ENCODE measurements around the gene FNDC10.
"Not testable (repeated sequence)": the region's sequence is repeated elsewhere in the genome, so short reads cannot be mapped to it uniquely, and the experiment has no call there.

The FNDC10 gene

DNA sequence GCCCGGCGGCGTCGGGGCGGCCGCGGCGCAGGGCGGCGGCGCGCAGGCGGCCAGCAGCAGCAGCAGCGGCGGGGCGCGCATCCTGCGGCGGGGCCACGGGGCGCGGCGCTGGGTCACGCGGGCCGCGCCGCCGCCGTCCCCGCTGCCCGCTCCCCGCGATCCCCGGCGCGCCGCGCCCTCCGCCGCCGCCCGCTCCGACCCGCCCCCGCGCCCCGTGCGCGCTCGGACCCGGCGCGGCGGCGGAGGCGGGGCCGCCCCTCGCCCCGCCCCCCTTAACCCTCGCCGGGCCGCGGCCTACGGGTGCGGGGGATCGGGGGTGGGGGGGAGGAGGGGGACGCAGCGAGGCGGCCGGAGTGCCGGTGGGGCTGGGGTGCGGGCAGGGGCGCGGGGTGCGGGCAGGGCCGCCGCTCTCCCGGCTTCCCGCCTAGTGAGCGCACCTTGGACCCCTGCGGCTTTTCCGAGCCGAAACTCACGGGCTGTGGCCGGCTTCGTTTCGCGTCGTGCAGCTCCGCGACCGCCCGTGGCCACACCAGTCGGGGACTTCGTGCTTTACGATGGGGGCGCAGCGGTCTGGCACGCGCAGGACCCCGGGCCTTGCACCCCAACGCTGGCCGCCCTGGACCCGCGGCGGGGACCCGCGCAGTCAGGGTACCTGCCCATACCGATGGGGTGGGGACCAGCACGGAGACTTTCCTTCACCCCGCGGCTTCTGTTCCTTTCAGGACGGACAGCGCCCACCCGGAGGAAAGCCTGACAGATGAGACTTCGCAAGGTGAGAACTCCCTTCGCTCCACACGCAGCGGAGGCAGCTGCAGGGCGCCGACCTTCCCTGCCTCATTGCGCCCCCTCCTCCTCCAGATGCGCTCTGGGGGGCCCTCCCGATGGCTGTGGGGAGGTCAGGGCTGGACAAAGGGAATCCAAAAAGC lies at the start of gene FNDC10:
FNDC10 (minus strand) TSS at position 201 of the 926 bp plus-strand sequence; CDS start at position 81, 120 bp downstream.
- DNase-seq, result no peak

DNA sequence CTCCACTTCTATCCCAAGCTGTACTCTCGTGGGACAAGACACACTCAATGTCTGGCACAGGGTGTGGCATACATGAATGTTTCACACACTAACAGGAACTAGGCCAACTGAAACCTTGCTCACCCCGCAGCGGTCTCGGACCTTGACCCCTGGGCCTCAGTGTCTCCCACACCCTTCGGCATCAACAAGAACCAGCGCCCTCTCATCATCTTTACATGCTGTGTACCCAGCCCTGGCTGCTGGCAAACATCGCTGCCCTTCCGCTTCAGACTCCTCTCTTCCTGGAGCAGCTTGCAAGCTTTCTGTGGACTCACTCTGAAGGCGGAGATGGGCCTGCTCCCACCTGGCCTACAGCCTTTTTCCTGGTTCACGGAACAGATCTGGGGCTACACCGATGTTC lies 48.3 kb upstream of the FNDC10 start:
- not testable (repeated sequence) for DNase-seq

DNA sequence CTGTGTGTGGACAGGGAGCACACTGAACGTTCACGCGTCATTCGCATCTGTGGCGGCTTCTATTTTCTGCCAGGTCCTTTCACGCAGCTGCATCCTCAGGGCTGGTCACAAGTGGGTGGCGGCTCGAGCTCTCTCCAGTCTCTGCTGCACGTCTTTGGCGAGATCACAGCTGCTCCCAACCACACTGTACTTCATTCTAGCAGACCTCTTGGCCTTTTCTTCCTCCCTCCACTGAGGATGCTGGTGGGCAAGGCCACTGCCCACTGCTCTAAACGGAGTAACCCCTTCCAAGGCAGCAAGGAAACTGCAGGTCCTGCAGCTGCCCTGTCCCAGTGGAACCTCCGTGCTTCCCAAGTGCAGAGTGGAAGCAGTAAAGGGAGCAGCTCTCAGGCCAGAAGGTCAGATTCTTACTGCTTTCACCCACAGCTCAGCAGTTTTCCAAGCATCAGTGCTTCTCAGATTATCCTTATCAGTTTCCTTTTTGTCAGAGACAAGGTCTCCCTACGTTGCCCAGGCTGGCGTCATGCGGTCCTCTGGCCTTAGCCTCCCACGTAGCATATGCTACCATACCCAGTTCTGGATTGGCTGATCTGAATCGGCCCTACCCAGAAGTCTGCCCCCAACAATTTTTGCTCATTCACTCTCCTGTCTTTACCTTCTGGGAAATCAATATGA lies 47.8 kb upstream of the FNDC10 start:
- DNase-seq, result not testable (repeated sequence)

DNA sequence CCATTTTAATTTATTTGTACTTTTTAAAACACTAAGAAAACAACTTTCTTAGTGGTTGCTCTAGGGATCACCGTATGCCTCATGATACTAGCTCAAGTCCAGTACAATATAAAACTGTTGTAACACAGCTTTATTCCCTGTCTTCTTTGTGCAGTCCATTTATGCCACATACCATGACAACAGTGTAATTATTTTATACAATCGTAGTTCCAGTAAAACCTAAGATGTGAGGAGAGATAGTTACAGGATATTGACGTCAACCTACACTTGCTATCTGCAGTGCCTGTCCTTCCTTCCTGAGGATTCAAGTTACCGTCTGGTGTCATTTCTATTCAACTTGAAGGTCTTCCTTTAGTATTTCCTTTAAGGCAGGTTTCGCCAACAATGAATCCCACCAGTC lies 46.4 kb upstream of the FNDC10 start:
- not testable (repeated sequence) for DNase-seq

DNA sequence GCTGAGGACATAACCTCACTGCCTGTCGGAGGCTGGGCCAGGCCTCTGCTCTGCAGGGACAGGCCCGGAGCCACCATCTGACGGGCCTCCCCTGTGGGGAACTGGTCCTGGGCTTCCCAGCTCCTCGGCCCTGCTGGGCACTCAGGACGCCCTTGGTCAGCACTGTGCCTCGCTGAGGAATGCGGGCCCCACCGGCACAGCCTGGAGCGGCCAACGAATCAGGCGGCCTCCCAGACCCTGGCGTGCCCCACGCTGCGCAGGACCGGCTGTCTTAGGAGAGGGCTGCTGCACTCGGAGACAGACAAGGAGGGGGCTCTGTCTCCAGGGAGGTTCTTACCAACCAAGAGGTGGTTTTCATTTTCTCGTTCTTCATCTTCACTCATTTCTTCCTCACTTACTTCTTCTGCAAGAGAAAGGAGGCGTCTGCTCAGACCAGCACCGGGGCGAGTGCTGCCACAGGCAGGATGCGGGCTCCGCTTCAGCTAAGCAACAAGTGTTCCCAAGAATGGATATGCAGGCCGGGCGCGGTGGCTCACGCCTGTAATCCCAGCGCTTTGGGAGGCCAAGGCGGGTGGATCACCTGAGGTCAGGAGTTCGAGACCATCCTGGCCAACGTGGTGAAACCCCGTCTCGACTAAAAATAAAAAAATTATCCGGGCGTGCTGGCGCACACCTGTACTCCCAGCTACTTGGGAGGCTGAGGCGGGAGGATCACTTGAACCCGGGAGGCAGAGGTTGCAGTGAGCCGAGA lies 41.0 kb upstream of the FNDC10 start:
- DNase-seq, result not testable (repeated sequence)

DNA sequence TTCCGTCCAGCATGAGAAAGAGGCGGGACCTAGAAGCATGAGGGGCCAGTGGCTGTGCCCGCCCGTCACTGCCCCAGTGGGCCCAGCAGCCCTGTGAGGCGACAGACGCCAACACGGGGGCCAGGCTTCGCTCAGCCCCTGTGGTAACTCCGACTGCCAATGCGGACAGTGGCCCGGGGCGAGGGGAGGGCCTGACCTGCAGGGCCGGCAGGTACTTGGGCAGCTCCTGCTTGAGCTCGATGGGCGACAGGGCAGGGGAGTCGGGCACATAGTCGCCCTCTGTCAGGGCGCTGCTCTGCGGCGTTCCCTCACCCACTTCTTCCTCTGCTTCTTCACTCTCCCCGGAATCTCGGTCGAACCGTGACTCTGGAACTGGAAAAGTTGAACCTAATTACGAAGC lies 40.1 kb upstream of the FNDC10 start:
- not testable (repeated sequence) for DNase-seq

DNA sequence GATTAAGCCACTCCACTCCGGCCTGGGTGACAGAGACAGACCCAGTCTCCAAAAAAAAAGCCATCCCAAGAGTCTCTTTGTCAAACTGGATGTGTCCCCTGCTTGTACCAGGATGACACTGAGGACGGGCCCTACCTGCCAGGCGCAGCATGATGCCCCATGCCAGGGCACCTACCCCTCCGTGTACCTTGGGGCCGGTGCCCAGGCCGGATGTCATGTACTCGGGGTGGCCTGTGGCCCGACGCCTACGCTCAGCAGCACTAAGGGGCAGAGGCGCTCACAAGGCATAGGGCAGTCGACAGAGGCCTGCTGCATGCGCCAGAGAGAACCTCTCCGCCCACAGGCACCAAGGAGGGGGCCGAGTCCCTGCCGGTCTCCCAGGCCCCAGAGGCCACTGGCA lies 39.4 kb upstream of the FNDC10 start:
- not testable (repeated sequence) for DNase-seq

DNA sequence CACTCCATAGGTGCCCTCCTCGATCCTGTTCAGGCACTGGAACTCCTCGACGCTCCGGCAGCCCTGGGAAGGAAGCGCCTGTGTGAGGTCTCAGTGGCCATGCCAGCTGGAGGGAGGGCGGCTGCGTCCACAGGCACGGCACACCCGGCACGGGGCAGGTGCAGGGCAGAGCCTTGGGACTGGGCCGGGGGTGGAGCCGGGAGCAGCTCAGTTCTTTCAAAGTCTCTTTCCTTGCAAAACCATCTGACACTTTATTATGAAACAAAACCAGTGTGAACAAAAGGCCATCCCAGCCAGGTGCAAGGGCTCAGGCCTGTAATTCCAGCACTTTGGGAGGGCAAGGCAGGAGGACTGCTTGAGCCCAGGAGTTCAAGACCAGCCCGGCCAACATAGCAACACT lies 38.6 kb upstream of the FNDC10 start:
- not testable (repeated sequence) for DNase-seq

DNA sequence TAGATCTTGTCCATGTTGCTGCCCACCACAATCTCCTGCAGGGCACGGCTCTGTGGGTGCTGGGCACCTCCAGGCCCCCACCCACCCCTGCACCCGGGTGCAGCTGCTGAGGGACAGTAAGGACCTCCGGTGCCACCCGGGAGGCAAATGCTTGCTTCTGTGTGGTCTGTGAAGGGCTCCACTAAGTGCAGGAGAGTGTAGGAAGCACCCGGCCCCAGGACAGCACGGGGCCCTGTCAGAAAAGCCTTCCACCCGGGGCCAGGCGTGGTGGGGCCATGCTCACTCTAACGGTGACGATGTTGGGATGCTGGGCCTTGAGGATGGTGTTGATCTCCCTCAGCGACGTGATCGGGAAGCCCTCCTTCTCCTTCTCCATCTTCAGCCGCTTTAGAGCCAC lies 37.5 kb upstream of the FNDC10 start:
- DNase-seq, result not testable (repeated sequence)

DNA sequence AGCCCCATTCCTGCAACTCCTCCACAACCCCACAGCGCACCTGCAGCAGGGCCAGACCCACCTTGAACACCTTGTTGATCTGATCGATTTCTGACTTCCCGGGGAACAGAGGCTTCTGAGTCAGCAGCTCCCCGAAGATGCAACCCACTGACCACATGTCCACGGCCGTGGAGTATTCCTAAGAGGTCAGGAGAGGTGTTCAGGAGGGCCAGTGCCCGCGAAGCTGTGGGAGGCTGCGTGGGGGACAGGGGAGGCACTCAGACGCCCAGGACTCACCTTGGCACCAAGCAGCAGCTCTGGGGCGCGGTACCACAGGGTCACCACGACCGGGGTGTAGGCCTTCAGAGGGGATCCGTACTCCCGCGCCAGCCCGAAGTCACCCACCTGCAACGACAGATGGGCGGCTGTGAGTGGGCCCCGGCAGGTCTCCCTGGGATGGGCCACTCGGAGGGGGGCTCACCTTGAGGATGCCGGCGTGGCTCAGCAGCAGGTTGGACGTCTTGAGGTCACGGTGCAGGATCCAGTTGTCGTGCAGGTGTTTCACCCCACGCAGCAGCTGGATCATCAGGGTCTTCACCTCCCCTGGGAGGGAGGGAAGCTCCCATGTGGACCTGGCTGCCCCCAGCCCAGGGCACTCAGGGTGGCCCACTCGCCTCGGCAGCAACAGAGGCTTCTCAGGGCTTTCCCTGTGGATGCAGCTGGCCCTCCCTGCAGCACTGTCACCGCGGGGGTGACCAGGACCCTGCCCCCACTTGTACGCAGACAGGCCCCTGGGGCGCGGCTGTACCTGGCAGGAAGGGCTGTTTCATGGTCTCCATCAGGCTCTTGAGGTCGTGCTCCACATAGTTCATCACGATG lies 36.9 kb upstream of the FNDC10 start:
- not testable (repeated sequence) for DNase-seq

DNA sequence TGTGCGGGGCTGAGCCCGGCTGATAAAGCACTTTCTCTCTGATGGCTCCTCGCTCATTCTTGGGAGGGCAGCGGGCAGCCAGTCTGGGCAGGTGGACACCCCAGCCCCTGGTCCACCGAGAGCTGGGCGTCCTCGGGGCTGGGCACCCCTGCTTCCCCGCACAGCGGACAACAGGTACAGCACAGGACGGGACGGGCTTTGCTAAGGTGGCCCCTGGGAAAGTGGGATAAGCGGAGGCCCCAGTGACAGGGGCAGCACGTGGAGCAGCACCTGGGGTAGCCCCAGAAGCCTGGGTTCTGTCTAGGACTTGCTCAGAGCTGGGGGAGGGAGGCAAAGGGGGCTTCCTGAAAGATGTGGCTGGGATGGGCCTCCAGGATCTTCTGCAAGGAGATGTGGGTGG lies 34.7 kb upstream of the FNDC10 start:
- DNase-seq, result not testable (repeated sequence)

DNA sequence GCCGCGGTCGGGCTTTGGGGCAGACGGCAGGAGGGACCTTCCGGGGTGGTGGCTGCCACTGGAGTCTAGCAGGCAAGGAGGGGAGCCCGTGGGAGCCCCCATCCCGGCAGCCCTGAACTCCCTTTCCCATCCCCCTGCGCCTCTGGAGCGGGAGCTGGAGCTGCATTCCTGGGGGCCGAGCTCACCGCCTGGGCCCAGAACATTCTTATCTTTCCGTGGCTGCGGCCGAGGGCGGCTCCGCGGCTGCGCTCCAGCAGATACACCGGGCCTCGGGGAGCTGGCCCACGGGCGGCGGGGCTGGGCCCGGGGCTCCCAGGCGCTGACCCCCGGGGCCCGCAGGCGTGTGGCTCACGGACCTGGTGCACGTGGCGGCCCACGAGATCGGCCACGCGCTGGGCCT lies 33.5 kb upstream of the FNDC10 start:
- not testable (repeated sequence) for DNase-seq

DNA sequence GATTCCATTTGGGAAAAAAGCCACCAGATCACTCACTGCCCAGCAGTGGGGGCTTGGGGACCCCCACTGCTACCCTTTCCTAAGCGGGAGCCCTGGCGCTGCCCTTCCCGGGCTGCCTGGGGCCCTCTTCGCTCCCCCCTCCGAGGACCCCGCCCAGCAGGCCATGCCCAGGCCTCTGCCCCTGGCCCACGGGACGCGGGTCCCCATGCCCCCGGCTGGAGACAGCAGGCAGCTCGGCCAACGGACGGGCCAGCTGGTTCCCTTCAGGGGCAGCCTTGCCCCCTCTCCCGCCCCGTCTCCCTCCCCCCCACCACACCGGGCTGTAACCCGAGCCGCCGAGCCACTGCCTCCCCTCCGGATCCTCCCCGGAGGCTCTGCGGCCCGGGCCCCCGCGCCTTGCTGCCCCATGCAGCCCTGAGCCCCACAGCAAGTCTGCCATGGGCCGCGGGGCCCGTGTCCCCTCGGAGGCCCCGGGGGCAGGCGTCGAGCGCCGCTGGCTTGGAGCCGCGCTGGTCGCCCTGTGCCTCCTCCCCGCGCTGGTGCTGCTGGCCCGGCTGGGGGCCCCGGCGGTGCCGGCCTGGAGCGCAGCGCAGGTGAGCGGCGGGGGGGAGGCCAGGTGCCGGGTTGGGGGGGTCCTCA lies 32.0 kb upstream of the FNDC10 start, which contains the start of gene MMP23B:
MMP23B (plus strand) TSS at position 392 of the 639 bp plus-strand sequence; CDS start at position 438, 46 bp downstream.
- DNase-seq, result no peak

DNA sequence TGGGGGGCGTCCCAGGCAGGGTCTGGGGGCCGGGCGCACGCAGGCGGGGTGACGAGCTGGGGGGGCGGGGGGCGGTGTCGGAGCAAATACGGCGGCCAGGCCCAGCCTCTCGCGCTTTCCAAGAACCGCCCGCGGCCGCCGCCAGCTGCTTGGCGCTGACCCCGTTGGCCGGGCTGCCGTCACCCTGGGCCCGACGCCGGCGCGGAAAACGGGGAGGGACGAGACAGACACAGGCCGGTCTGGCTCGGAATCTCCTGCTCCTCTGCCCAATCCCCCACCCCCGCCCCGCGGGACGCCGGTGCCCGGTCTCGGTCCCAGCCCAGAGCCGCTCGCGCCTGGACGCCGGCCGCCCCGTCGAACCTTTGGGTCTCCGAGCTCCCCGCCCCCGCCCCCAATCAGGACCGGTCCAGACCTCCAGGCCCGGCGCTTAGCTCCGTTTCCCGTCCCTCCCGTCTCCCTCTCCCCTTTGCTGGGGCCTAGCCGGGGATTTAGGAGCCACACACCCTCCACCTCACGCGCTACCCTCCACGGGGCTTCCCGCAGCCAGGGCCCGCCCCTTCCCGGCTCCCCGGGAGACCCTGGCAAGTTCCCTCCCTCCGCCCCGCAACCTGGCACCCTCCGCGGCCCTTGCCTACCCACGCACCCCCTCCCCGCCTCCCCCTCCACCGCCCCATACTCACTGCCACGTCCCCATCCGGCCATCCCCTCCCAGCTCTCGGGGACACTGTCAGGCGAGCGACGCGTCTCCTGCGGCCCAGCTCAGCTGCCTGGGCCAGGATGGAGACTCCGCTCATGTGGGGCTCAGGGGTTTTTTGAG lies 31.2 kb upstream of the FNDC10 start:
- no peak for DNase-seq

DNA sequence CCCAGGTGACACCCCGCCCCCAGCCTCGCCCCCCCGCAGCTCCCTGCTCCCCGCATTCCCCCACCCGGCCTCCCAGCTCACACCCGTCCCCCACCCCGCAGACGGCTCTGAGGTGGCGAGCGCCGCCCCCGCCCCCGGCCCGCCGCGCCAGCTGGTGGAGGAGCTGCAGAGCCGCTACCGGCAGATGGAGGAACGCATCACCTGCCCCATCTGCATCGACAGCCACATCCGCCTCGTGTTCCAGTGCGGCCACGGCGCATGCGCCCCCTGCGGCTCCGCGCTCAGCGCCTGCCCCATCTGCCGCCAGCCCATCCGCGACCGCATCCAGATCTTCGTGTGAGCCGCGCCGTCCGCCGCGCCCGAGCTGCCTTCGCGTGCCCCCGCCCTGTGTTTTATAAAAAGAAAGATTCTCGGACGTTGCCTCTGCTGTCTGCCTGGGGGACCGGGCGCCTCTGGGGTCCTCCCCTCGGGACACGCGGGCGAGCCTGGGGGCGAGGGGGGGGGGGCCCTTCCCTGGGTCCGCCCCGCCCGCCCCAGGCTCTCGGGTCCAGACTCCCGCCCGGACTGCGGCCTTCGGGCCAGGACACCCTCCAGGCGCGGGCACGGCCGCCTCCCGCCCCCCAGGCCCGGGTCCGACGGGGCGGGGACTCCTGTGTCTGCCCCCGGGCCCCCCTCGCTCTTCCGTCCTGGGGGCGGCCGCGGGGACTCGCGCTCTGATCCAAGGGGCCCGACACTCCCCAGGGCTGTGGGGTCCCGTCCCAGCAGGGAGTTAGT lies 30.4 kb upstream of the FNDC10 start:
- peak; percentile 86 for DNase-seq

DNA sequence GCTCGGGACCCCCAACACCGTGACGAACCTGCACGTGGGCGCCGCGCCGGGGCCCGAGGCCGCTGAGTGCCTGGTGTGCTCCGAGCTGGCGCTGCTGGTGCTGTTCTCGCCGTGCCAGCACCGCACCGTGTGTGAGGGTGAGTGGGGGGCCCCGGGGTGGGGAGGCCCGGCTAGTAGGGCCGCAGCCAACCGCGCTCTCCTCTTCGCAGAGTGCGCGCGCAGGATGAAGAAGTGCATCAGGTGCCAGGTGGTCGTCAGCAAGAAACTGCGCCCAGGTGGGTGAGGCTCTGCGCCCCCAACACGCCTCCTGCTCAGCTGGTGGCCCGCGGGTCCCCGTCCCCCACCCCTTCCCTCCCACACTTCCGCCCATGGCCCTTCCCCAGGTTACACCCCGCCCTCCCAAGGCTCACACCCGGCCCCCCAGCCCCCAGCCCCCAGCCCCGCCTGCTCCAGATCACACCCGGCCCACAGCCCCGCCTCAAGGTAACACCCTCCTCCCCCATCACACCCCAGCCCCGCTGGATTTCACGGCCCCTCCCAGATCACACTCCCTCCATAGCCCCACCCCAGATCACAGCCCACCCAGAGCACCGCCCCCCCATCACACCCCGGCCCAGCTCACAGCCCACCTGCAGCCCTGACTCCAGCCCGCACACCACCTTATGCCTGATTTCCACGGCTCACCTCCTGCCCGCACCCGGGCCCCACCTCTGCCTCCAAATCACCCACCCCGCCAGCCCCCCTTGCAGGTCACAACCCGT lies 29.7 kb upstream of the FNDC10 start:
- peak; percentile 61 for DNase-seq

DNA sequence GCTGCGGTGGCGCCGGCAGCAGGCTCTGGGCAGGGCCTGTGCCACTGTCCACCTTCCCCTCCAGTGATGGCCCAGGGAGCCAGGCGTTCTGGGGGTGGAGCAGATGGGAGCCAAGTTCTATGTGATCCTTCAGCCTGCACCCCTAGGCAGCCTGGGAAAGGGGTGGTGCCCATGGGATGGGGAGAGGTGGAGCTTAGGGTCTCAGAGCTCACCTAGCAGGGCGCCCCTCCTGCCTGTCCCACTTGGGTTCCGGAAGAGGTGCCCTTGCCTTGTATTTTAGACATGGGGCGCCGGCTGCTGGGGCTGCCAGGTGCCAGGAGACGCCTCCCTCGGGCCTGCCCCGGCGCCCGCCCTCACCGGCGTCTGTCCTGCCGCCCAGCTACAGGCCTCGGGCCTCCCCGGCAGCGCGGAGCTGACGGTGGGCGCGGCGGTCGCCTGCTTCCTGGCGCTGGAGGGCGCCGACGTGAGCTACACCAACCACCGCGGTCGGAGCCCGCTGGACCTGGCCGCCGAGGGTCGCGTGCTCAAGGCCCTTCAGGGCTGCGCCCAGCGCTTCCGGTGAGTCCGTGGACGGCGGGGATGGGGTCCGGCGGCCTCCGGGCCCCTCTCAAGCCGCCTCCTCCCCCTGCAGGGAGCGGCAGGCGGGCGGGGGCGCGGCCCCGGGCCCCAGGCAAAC lies 29.0 kb upstream of the FNDC10 start:
- DNase-seq, result peak; percentile 32

Measured in stimulated activated CD4-positive, alpha-beta T cell treated with anti-CD3 and anti-CD28 coated beads, Interleukin-12 subunit alpha, Interleukin-12 subunit beta, amount 100 ng/mL, for 4 hours (primary cell).